Stimulated activated CD4-positive, alpha-beta T cell treated with anti-CD3 and anti-CD28 coated beads, TNF-alpha, amount 100 ng/mL, for 4 hours (primary cell): ENCODE measurements around the gene OMG.
"Not testable (repeated sequence)": the region's sequence is repeated elsewhere in the genome, so short reads cannot be mapped to it uniquely, and the experiment has no call there.

ENCODE experiments used
- DNase-seq, 3 experiments: peaks; one replicate each; pipeline ENCODE4 v3.0.0-alpha.2; 2020; ENCODE audit warnings: low read depth in 3 of 3

OMG gene

GRCh38 chr17:31262923-31263322 lies 34.1 kb downstream of the OMG start:
- not testable (repeated sequence) for DNase-seq

DNA sequence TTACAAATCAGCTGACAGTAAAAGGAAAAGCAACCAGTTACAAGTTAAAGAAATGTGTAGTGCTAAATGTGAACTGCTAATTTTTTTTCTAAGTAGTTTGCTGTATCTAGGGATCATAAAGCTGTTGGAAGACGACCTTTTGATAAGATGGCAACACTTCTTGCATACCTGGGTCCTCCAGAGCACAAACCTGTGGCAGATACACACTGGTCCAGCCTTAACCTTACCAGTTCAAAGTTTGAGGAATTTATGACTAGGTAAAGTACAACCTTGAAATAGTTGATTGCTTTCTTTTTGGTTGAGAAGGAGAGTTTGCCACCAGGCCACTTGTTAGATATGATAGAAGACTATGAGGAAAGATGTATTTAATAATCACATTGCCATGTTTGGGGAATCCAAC lies 35.4 kb downstream of the OMG start:
- DNase-seq = no peak

DNA sequence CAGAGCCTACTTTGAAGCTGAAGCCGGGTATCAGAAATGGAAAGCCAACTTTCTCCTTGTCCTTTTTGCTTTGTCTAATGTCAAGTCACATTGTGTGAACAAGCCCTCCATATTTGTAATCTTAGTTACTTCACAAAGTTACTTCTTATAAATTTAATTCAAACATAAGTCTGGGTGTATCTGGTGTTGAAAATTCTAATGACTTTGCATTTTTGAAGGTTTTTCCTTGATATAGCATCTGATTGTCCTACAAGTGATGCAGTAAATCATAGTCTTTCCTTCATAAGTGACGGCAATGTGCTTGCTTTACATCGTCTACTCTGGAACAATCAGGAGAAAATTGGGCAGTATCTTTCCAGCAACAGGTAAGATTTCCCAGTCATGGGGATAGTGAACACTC lies 36.9 kb downstream of the OMG start:
- DNase-seq = no peak

GRCh38 chr17:31256936-31257335 lies 40.1 kb downstream of the OMG start:
- no peak for DNase-seq

GRCh38 chr17:31254654-31255053 lies 42.4 kb downstream of the OMG start:
- DNase-seq = no peak

DNA sequence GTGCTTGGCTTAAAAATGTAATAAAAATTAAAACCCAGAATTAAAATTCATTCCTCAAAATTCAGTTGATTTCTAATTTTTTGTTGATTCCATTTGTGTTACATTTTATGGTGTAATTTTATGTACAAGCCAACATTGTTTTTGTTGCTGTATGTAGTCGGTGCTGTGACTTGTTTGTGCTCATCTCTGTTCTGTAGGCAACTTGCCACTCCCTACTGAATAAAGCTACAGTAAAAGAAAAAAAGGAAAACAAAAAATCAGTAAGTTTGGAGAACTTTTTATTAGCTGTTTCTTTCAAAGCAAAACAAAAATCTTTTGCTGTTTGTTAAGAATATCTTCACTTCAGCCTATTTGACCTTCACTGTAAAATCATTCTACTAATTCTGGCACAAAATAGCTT lies 44.3 kb downstream of the OMG start:
- DNase-seq = no peak

GRCh38 chr17:31251970-31252328 lies 45.1 kb downstream of the OMG start:
- DNase-seq = no peak

- no peak for DNase-seq
Observed at GRCh38 chr17:31251105-31251969, 45.7 kb downstream of the OMG start.

DNA sequence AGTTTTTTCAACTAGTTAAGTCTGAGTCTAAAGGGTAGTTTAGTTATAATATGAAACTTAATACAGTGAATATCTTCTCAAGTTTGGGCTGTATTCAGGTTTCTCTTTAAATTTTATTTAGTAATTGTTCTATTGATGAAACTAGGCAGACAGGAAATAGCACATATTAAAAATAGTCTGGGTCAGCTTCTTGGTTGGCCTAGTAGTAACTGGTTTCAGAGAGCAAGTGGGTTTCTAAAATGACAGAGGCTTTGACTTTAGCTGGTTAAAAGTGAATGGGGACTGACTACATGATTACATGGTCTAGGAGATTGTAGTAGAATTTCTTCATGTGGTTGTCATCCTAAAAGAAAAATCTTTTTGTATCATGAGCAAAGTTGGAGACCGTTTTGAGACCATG lies 46.8 kb downstream of the OMG start:
- DNase-seq = no peak

GRCh38 chr17:31249835-31250141 lies 47.3 kb downstream of the OMG start:
- no peak for DNase-seq

DNA sequence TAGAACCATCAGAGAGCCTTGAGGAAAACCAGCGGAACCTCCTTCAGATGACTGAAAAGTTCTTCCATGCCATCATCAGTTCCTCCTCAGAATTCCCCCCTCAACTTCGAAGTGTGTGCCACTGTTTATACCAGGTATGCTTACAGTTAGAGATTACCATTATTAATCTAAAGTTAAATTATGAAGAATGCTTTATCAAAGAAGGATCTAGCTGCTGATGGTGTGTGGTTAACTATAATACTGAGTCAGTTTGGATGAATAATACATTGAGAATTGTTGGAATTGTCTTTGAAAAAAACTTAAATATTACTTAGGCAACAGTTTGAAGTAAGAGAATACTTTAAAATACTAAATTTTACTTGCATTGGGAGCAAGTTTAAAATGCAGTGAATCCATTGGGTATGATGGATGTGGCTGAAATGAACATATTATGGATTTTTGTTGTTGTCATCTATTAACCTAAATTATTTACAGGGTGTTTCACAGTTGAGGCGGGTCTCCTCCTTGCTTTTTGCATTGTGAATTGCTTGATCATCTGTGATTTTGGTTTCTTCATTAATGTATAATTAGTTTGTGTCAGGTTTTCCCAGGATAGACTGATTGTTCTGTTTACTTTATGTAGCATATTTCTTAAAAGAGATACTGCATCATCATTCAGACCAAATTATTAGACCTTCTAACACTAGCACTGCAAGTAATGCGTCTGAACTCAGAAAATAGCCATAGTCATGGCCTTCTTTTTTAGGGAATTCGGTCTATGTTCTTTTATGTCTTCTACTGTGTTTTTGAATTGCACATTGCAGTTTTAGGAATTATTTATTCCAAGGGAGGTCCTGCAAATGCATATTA lies 47.8 kb downstream of the OMG start:
- no peak for DNase-seq
